Glutamatergic neuron (in vitro differentiated cells): ENCODE data around the gene TTC28. TPM values are rescaled to one million over a fixed set of nuclear protein-coding genes. Genes with fewer than 3 reads are reported as not detected.

Experiments used
- DNase-seq: peaks from one replicate; pipeline ENCODE4 v3.0.0; 2022
- H3K27ac Mint-ChIP-seq: one replicate; pipeline ENCODE4 v1.8.0; 2020; ENCODE audit warnings: mild to moderate bottlenecking, mixed read lengths, inconsistent platforms; ENCODE audit not compliant: unreplicated experiment
- H3K27me3 Mint-ChIP-seq: one replicate; pipeline ENCODE4 v1.8.0; 2020; ENCODE audit warnings: mild to moderate bottlenecking, moderate library complexity, mixed read lengths, inconsistent platforms; ENCODE audit not compliant: unreplicated experiment
- H3K36me3 Mint-ChIP-seq: one replicate; pipeline ENCODE4 v1.8.0; 2020; ENCODE audit warnings: mild to moderate bottlenecking, mixed read lengths, inconsistent platforms; ENCODE audit not compliant: unreplicated experiment
- H3K4me1 Mint-ChIP-seq: one replicate; pipeline ENCODE4 v1.8.0; 2020; ENCODE audit warnings: mild to moderate bottlenecking, low read depth, mixed read lengths, inconsistent platforms; ENCODE audit not compliant: unreplicated experiment
- H3K4me3 Mint-ChIP-seq: one replicate; pipeline ENCODE4 v1.8.0; 2020; ENCODE audit warnings: mild to moderate bottlenecking, mixed read lengths, inconsistent platforms; ENCODE audit not compliant: unreplicated experiment
- H3K9me3 Mint-ChIP-seq: one replicate; pipeline ENCODE4 v1.8.0; 2020; ENCODE audit warnings: mild to moderate bottlenecking, moderate library complexity, mixed read lengths, inconsistent platforms; ENCODE audit not compliant: unreplicated experiment
- total RNA-seq: library from RNA; stranded (reverse); fragmentation: NEBNext Ultra II Directional; extraction: Animal tissue kit (Norgen Biotek cat#: 25700); gene quantifications from one replicate; pipeline ENCODE4 v1.2.1, GENCODE V29; 2021; ENCODE audit not compliant: unreplicated experiment
- TF ChIP-seq, protein P1 (sequence below): fragments of 200-600 bp; sonication (generic); IDR thresholded peaks from one replicate; pipeline ENCODE4 v1.5.0; 2021; ENCODE audit not compliant: partially characterized antibody, unreplicated experiment

Gene TTC28
- total RNA-seq, 1 donor from 2014 or later: 55.6 TPM

DNA sequence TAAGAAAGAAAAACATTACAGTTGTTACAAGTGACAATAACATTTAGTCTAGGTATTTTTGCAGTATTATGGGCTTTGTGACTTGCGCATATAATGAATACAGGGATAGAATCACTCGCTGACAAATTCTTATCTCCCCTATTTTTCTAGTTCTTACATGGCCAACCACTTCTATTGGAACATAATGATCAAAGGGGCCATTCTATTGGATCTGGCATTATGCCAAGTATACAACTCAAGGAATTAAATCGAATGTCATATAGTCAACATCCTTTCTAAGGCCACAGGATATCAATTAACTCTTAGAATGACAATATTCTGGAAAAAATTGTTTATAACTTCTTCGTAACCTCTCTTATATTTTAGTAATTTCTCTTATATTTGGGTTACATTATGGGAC, 272.0 kb downstream of the TTC28 start:
- H3K4me1 Mint-ChIP-seq: peaks cover 8% of the 10 kb centered on the region
- TF ChIP-seq, protein P1, sequence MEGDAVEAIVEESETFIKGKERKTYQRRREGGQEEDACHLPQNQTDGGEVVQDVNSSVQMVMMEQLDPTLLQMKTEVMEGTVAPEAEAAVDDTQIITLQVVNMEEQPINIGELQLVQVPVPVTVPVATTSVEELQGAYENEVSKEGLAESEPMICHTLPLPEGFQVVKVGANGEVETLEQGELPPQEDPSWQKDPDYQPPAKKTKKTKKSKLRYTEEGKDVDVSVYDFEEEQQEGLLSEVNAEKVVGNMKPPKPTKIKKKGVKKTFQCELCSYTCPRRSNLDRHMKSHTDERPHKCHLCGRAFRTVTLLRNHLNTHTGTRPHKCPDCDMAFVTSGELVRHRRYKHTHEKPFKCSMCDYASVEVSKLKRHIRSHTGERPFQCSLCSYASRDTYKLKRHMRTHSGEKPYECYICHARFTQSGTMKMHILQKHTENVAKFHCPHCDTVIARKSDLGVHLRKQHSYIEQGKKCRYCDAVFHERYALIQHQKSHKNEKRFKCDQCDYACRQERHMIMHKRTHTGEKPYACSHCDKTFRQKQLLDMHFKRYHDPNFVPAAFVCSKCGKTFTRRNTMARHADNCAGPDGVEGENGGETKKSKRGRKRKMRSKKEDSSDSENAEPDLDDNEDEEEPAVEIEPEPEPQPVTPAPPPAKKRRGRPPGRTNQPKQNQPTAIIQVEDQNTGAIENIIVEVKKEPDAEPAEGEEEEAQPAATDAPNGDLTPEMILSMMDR: no peak
- no peak overlapping the region for H3K27ac Mint-ChIP-seq
- no peak for DNase-seq
- peaks cover 3% of the 10 kb centered on the region for H3K27me3 Mint-ChIP-seq
- peaks cover 12% of the 10 kb centered on the region for H3K36me3 Mint-ChIP-seq
- no peak overlapping the region for H3K4me3 Mint-ChIP-seq
- peaks cover 2% of the 10 kb centered on the region for H3K9me3 Mint-ChIP-seq

DNA sequence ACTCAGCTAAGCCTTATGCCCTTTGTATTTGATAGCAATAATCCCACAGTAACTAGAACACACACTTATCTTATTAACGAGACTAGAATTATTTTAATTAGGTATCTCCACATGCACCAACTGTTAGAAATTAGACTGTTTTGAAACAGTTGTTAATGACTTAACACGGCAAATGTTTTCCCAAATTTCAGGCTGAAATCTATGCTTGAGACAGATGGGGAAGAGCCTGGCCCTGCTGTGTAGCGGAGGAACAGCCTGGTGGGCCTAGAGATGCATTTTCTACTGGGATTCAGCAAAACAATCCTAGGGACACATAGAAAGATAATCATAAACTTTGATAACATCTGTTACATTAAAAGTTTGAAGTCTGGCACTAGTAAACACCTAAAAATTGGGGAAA, 273.4 kb downstream of the TTC28 start:
- DNase-seq: no peak
- H3K4me1 Mint-ChIP-seq: peaks cover 18% of the 10 kb centered on the region
- TF ChIP-seq, protein P1: no peak
- H3K27ac Mint-ChIP-seq: peak overlapping the region; percentile 44
- H3K27me3 Mint-ChIP-seq: peaks cover 3% of the 10 kb centered on the region
- no peak overlapping the region for H3K4me3 Mint-ChIP-seq
- H3K36me3 Mint-ChIP-seq: peaks cover 12% of the 10 kb centered on the region
- peaks cover 2% of the 10 kb centered on the region for H3K9me3 Mint-ChIP-seq

DNA sequence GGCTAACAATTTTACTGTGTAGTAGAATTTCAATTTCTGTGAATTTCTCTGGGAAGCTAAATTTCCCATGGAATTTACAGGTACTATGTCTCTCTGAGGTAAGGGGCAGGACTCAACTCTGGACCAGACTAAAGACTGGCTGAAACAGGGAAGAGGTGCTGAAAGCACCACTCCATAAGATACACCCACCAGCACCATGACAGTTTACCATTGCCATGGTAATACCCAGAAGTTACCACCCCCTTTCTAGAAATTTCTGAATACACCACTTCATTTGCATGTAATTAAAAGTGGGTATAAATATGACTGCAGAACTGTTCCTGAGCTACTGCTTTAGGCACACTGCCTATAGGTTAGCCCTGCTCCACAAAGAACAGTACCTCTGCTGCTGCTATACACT, 274.1 kb downstream of the TTC28 start:
- Mint-ChIP-seq H3K27ac (no peak overlapping the region), H3K4me3 (no peak overlapping the region), H3K36me3 (peaks cover 12% of the 10 kb centered on the region), H3K9me3 (peaks cover 2% of the 10 kb centered on the region), H3K27me3 (peaks cover 3% of the 10 kb centered on the region), H3K4me1 (peaks cover 19% of the 10 kb centered on the region)
- TF ChIP-seq, protein P1: no peak
- no peak for DNase-seq

DNA sequence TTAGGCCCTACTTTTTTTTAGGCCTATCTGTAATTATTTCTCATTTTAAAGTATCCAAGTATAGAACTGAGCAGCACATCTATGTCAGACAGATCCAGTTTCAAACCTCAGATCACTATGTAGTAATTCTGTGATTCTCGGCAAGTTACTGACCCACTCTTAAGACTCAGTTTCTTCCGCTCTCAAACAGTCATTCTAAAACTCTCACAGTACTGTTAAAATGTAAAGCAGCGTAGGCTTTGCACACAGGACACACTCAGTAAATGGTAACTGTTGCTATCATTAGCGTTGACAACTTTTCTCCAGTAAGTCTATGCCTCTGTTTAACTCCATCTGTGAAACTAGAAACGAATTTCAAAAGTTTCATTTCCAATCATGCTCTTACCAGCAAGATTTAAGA, 277.1 kb downstream of the TTC28 start:
- peaks cover 24% of the 10 kb centered on the region for H3K4me1 Mint-ChIP-seq
- no peak for DNase-seq
- H3K27ac Mint-ChIP-seq: no peak overlapping the region
- TF ChIP-seq, protein P1: no peak
- peaks cover 3% of the 10 kb centered on the region for H3K27me3 Mint-ChIP-seq
- H3K36me3 Mint-ChIP-seq: peaks cover 12% of the 10 kb centered on the region
- H3K9me3 Mint-ChIP-seq: peaks cover 2% of the 10 kb centered on the region
- H3K4me3 Mint-ChIP-seq: no peak overlapping the region

DNA sequence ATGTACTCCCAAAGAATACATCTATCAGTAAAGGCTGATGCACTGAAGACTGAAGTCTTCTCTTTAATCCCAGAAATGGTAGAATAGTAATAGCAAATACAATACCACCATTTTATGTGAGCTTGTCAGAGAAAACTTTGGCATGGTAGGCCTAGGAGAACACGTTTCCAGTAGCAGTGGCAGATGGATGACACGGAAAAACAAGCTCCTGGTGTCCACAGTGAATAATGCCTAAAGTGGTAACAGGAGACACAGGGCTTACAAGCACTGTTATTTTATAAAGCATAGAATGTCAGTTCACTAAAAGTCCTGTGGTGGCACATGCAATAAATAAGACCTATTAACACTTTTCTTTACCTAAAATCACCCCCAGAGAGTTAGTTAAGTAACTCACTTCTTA, 277.6 kb downstream of the TTC28 start:
- H3K9me3 Mint-ChIP-seq: peaks cover 2% of the 10 kb centered on the region
- TF ChIP-seq, protein P1: no peak
- H3K4me1 Mint-ChIP-seq: peaks cover 28% of the 10 kb centered on the region
- no peak overlapping the region for H3K4me3 Mint-ChIP-seq
- H3K27ac Mint-ChIP-seq: no peak overlapping the region
- peaks cover 3% of the 10 kb centered on the region for H3K27me3 Mint-ChIP-seq
- no peak for DNase-seq
- peaks cover 12% of the 10 kb centered on the region for H3K36me3 Mint-ChIP-seq
